ENCODE results near the gene COL6A2.

COL6A2 gene

DNA sequence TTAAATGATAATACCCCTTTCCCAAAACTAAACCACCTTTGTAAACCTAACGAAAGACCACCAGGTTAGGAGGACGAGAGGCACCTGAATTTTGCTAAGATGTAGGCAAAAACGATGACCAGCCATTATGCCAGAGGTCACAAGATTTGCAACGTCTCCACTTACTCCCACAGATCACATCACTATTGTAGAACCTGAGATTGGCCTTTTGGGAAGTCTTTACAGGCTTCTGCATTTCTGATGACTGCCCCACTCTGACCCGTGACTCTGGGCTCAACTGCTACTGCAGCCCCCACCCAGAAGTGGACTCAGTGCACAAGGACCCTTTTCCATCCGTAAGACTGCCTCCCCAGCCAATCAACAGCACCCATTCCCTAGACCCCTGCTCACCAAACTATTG is 36.4 kb upstream of the COL6A2 start:
- Histone ChIP-seq H3K79me2 (ENCODE audit: control insufficient read depth, insufficient read depth, low read length, unreplicated experiment) (no peaks in the 10 kb centered on the region), H3K27me3 (ENCODE audit: insufficient read depth, low read length) (no peaks in the 10 kb centered on the region), H3K4me3 (ENCODE audit: low read depth, low read length) (no peak overlapping the region), H3K27ac (ENCODE audit: low read depth, low read length) (peak overlapping the region; percentile 100), H3K4me1 (ENCODE audit: control insufficient read depth, insufficient read depth, low read length, unreplicated experiment) (peaks cover 55% of the 10 kb centered on the region), H3K36me3 (ENCODE audit: insufficient read depth, low read length) (no peaks in the 10 kb centered on the region), H2AFZ (ENCODE audit: low read length, unreplicated experiment) (no peak overlapping the region)

DNA sequence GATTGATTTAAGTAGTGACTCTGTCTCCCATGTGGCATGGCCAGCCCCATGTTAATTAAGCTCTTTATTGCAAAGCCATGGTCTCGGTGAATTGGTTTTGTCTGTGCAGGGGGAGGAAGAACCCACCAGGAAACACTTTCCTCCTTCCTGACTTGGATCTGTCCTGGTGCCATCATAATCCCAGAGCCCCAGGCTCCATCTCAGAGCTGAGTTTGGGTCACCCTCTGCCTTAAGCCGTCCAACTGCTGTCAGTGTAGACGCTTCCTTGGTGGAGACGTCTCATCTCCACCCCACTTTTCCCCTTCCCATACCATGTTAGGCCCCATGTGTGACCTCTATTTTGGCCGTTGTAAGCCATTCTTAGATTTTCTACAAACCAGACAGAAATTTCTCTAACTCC is 36.0 kb upstream of the COL6A2 start:
- Histone ChIP-seq H3K36me3 (ENCODE audit: insufficient read depth, low read length) (no peaks in the 10 kb centered on the region), H2AFZ (ENCODE audit: low read length, unreplicated experiment) (no peak overlapping the region), H3K4me3 (ENCODE audit: low read depth, low read length) (no peak overlapping the region), H3K27me3 (ENCODE audit: insufficient read depth, low read length) (no peaks in the 10 kb centered on the region), H3K79me2 (ENCODE audit: control insufficient read depth, insufficient read depth, low read length, unreplicated experiment) (no peaks in the 10 kb centered on the region), H3K4me1 (ENCODE audit: control insufficient read depth, insufficient read depth, low read length, unreplicated experiment) (peaks cover 55% of the 10 kb centered on the region), H3K27ac (ENCODE audit: low read depth, low read length) (peak overlapping the region; percentile 100)

DNA sequence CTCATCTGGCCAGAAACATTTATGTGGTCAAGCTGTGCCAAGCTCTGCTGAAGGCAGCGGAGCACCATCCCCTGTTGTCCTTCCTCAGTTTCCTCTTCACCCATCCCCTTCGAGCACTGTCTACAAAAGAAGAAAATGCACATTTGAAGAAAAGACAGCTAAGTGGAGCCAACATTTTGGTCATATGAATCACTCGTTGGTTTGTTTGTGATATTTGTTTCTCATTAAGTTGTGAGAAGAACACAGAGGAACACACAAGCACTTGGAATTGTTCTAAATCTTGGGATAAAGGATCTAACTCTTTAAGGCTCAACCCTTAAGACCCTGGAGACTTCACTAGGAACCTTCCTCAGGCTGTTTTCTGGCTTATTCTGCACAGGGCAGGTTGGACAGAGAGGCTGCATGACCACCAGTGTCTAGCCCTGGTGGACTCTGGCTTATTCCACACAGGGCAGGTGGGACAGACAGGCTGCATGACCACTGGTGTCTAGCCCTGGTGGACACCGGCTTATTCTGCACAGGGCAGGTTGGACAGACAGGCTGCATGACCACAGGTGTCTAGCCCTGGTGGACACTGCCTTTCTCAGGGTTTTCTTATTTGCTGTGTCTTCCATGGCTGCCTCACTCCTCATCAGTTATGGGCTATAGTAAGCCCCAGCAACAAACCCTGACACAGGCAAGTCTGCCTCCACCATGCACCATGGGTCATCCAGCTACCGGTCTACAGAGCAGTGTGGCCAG is 35.3 kb upstream of the COL6A2 start:
- H3K36me3 ChIP-seq (ENCODE audit: insufficient read depth, low read length), result no peaks in the 10 kb centered on the region
- H3K4me3 ChIP-seq (ENCODE audit: low read depth, low read length), result no peak overlapping the region
- peak overlapping the region; percentile 100 for H3K27ac ChIP-seq (ENCODE audit: low read depth, low read length)
- H3K4me1 ChIP-seq (ENCODE audit: control insufficient read depth, insufficient read depth, low read length, unreplicated experiment), result peaks cover 52% of the 10 kb centered on the region
- H3K27me3 ChIP-seq (ENCODE audit: insufficient read depth, low read length), result no peaks in the 10 kb centered on the region
- no peak overlapping the region for H2AFZ ChIP-seq (ENCODE audit: low read length, unreplicated experiment)
- no peaks in the 10 kb centered on the region for H3K79me2 ChIP-seq (ENCODE audit: control insufficient read depth, insufficient read depth, low read length, unreplicated experiment)

DNA sequence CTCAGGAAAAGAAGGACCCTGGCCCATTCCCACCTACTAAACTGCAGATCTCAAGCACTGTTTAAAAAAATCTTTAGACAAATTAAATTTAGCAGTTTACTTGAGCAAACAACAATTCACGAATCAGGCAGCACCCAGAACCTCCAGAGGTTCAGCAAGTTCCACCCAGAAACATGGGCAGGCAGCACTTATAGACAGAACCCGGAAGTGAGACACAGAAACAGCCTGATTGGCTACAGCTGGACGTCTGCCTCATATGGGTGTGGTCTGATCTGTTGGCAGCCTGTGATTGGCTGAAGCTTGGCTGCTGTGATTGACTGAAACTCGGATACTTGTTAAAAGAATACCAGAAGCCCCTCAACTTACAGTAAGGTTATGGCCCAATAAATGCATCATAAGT is 34.7 kb upstream of the COL6A2 start:
- Histone ChIP-seq H2AFZ (ENCODE audit: low read length, unreplicated experiment) (no peak overlapping the region), H3K36me3 (ENCODE audit: insufficient read depth, low read length) (no peaks in the 10 kb centered on the region), H3K4me1 (ENCODE audit: control insufficient read depth, insufficient read depth, low read length, unreplicated experiment) (peaks cover 52% of the 10 kb centered on the region), H3K4me3 (ENCODE audit: low read depth, low read length) (no peak overlapping the region), H3K79me2 (ENCODE audit: control insufficient read depth, insufficient read depth, low read length, unreplicated experiment) (no peaks in the 10 kb centered on the region), H3K27me3 (ENCODE audit: insufficient read depth, low read length) (no peaks in the 10 kb centered on the region), H3K27ac (ENCODE audit: low read depth, low read length) (peak overlapping the region; percentile 100; the same call in 1 of the 2 replicates)

DNA sequence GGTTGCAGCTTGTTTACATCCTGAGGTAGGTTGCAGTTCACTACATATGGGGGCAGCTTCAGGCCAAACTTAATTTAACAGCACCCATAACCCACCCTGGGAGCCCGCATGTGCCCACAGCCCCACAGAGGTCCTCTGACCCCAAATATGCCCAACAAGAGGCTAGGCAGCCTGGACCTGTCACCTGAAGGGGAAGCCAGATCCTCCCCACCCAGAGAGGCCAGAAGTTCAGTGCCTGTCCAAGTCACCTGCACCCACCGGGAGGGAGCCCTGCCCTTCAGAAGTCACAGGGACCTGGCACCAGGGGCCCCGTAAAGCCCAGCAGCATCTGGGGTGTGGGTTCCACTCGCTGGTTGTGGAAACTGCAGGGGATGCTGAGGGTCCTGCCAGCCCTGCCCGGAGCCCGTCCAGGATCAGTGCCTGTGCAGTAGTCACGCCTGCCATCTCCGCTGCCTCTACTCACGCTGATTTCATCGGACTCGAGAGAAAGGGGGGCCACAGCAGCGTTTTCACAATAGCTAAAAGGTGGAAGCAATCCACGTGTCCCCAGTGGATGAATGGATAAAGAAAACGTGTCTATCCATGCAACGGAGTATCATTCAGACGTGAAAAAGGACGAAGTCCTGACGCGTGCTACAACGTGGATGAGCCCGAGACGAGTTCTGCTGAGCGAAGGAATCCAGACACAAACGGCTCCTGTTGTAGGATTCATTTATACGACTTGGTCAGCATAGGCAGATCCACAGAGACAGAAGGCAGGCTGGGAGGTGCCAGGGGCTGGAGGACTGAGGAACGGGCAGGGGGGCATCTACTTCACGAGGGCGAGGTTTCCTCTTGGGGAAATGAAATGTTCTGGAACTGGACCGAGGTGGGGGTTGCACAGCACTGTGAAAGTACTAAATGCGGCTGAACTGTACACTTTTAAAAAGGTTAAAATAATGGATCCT is 33.9 kb upstream of the COL6A2 start:
- Histone ChIP-seq H3K79me2 (ENCODE audit: control insufficient read depth, insufficient read depth, low read length, unreplicated experiment) (no peaks in the 10 kb centered on the region), H2AFZ (ENCODE audit: low read length, unreplicated experiment) (no peak overlapping the region), H3K4me1 (ENCODE audit: control insufficient read depth, insufficient read depth, low read length, unreplicated experiment) (peaks cover 52% of the 10 kb centered on the region), H3K4me3 (ENCODE audit: low read depth, low read length) (no peak overlapping the region), H3K27ac (ENCODE audit: low read depth, low read length) (no peak overlapping the region), H3K36me3 (ENCODE audit: insufficient read depth, low read length) (no peaks in the 10 kb centered on the region), H3K27me3 (ENCODE audit: insufficient read depth, low read length) (no peaks in the 10 kb centered on the region)

DNA sequence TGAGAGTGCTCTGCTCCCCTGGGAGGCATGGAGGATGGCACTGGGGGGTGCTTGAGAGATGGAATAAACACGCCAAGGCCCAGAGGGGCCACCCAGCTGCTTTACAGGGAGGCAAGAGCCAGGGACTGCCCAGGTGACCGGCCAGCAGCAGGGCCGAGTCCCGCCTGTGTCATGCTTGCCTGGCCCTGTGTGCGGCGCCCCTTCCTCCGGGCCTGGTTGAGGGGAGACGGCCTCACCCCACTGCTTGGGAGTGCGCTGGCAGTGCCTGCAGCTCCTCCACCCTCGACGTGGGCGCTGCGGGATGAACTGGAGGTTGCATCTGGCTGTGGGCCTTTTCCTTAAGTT is 33.1 kb upstream of the COL6A2 start:
- no peaks in the 10 kb centered on the region for H3K36me3 ChIP-seq (ENCODE audit: insufficient read depth, low read length)
- no peak overlapping the region for H3K4me3 ChIP-seq (ENCODE audit: low read depth, low read length)
- H3K4me1 ChIP-seq (ENCODE audit: control insufficient read depth, insufficient read depth, low read length, unreplicated experiment), result peaks cover 51% of the 10 kb centered on the region
- peak overlapping the region; percentile 73 for H3K27ac ChIP-seq (ENCODE audit: low read depth, low read length)
- H3K27me3 ChIP-seq (ENCODE audit: insufficient read depth, low read length), result no peaks in the 10 kb centered on the region
- peak overlapping the region; percentile 26 for H2AFZ ChIP-seq (ENCODE audit: low read length, unreplicated experiment)
- no peaks in the 10 kb centered on the region for H3K79me2 ChIP-seq (ENCODE audit: control insufficient read depth, insufficient read depth, low read length, unreplicated experiment)

DNA sequence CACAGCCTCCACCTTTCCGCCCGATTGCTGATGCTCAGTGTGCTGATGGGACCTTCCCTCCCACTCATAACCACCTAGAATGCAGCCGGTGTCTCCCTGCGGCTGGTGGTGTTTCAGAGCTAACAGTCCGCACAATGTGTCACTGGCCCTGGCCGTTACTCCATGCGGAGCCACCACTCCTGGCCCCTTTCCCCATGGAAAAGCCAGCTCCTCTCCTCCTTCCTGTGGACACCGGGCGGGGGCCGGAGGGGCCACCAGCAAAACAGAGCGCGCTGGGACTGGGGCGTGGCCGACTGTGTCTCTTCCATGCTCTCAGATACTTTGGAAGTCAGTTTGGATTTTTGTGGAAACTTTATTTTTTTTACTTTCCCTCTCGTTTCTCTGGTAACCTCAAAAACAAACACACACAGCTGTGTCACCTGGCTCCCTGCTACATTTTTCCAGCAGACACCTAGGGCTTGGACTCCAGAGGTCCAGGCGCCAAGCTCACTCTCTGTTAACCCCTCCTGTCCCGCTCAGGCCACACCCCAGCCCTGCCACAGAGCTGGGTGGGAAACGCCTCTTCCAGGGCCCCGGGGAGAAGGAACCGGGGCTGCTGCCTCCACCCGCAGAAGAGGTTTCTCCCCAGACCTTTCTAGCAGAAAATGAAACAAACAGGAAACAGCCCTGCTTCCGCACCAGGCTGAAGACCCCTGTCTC is 32.5 kb upstream of the COL6A2 start:
- peak overlapping the region; percentile 26 for H2AFZ ChIP-seq (ENCODE audit: low read length, unreplicated experiment)
- peak overlapping the region; percentile 73 for H3K27ac ChIP-seq (ENCODE audit: low read depth, low read length)
- H3K36me3 ChIP-seq (ENCODE audit: insufficient read depth, low read length), result no peaks in the 10 kb centered on the region
- H3K27me3 ChIP-seq (ENCODE audit: insufficient read depth, low read length), result no peaks in the 10 kb centered on the region
- H3K4me3 ChIP-seq (ENCODE audit: low read depth, low read length), result peak overlapping the region; percentile 29
- peaks cover 45% of the 10 kb centered on the region for H3K4me1 ChIP-seq (ENCODE audit: control insufficient read depth, insufficient read depth, low read length, unreplicated experiment)
- no peaks in the 10 kb centered on the region for H3K79me2 ChIP-seq (ENCODE audit: control insufficient read depth, insufficient read depth, low read length, unreplicated experiment)

DNA sequence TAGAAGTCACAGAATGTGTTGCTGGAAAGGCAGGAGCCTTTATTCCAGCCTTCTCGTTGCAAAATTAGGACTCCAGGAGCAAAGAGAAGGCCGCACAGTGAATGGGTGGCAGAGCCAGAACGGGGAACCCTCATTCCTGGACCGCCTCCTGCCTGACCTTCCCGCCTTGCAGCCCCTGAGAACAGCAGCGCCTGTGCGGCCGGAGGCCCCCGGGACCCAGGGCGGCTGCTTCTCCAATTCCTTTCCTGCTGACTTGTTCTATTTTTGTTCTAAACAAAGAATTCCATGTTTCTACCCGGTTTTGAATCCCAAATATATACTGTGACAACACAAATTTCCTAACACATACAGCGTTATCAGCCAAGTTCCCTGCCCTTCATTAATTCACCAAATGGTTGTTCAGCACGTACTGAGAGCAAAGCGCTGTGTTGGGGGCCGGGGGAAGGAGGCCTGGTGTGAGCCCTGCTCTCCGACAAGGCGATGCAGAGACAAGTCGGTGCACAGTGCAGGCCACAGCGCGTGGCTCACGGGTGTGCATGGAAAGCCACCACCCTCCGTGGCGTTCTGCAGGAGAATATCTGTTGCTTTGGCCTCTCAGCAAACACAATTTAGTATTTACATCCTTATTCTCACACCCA is 31.9 kb upstream of the COL6A2 start:
- Histone ChIP-seq H3K27ac (ENCODE audit: low read depth, low read length) (peak overlapping the region; percentile 73), H3K27me3 (ENCODE audit: insufficient read depth, low read length) (no peaks in the 10 kb centered on the region), H3K4me3 (ENCODE audit: low read depth, low read length) (peak overlapping the region; percentile 29)

DNA sequence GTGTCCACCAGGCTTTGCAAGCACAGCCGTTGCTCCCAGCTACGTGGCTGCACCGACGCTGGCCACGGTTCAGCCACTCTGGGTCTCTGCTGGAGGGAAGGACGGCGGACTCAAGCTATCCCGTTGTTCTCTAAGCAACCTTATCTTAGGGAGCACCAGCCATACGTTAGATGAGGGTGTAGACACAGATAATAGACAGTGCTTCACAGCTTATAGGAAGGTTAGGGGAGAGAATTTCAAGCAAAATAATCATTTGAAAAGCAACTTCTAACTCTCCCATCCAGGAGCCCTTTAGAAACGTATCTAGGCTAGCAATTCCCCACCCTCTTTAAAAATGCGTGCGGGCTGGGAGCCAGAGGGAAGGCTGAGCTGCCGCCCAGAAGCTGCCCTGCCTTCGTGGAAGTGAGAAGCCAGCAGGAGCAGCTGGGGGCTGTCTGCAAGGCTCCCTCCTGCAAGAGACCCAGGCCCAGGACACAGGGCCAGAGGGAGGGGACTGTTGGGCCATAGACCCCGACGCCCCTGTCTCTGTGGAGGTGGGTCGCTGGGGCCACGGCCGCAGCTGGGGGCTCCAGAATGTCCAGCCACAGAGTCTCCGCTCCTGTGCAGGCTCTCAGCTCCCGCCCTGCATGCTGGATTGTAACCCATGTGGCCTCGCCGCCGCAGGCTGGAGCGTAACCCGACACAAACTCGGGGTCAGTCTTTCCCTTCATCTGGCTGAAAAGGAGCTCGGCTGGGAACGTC is 31.2 kb upstream of the COL6A2 start:
- peaks cover 34% of the 10 kb centered on the region for H3K4me1 ChIP-seq (ENCODE audit: control insufficient read depth, insufficient read depth, low read length, unreplicated experiment)

More for the DNA sequence above, 31.9 kb upstream of the COL6A2 start:
- peaks cover 41% of the 10 kb centered on the region for H3K4me1 ChIP-seq (ENCODE audit: control insufficient read depth, insufficient read depth, low read length, unreplicated experiment)
- peak overlapping the region; percentile 26 for H2AFZ ChIP-seq (ENCODE audit: low read length, unreplicated experiment)
- no peaks in the 10 kb centered on the region for H3K36me3 ChIP-seq (ENCODE audit: insufficient read depth, low read length)
- no peaks in the 10 kb centered on the region for H3K79me2 ChIP-seq (ENCODE audit: control insufficient read depth, insufficient read depth, low read length, unreplicated experiment)

More for the DNA sequence above, 31.2 kb upstream of the COL6A2 start:
- no peaks in the 10 kb centered on the region for H3K36me3 ChIP-seq (ENCODE audit: insufficient read depth, low read length)
- H2AFZ ChIP-seq (ENCODE audit: low read length, unreplicated experiment), result peak overlapping the region; percentile 22
- H3K4me3 ChIP-seq (ENCODE audit: low read depth, low read length), result no peak overlapping the region
- no peaks in the 10 kb centered on the region for H3K79me2 ChIP-seq (ENCODE audit: control insufficient read depth, insufficient read depth, low read length, unreplicated experiment)
- H3K27me3 ChIP-seq (ENCODE audit: insufficient read depth, low read length), result no peaks in the 10 kb centered on the region
- H3K27ac ChIP-seq (ENCODE audit: low read depth, low read length), result peak overlapping the region; percentile 73

All from ACC112 (cell line).